Iris pigment epithelial cell (primary cell): ENCODE results near the gene HMGCS2.

Experiments
- DNase-seq: peaks from one replicate; pipeline ENCODE4 v3.0.0-alpha.2; 2011; ENCODE audit warnings: low read depth

Gene HMGCS2

GRCh38 chr1:119768778-119769177 is at the start of gene HMGCS2:
Gene HMGCS2, minus strand, starts transcription at chr1:119768905. Its CDS starts 61 bp downstream, at chr1:119768844.
- DNase-seq = no peak

DNA sequence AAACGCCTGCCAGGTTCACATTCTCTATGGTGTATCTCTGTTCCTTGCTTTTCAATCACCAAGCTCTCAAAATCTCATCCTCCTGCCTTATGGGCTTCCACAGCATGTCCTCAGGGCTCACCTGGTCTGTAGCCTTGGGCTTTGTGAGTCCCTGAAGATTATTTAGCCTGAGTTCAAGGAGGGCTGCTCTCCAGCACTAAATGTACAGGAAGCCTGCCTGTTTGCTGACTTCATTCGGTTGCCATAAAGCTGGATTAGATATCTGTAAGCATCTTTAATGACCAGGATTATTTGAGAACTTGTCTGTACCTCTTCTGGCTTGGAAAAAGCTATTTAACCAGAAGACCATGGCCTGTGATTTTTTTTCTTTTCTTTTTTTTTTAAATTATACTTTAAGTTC is 49.5 kb upstream of the HMGCS2 start:
- no peak for DNase-seq

GRCh38 chr1:119816407-119816806 is 47.7 kb upstream of the HMGCS2 start:
- peak; percentile 32 for DNase-seq

- DNase-seq = no peak
Measured at GRCh38 chr1:119815928-119816327, 47.2 kb upstream of the HMGCS2 start.

GRCh38 chr1:119815361-119815760 is 46.7 kb upstream of the HMGCS2 start:
- peak; percentile 31 for DNase-seq

GRCh38 chr1:119814288-119814687 is 45.6 kb upstream of the HMGCS2 start:
- no peak for DNase-seq

GRCh38 chr1:119811985-119812557 is 43.4 kb upstream of the HMGCS2 start:
- DNase-seq = no peak

GRCh38 chr1:119811387-119811786 is 42.7 kb upstream of the HMGCS2 start, which contains the start of gene REG4:
Gene REG4, minus strand, starts transcription at chr1:119811460. Its CDS starts 2,691 bp downstream, at chr1:119808769.
- DNase-seq = no peak

DNA sequence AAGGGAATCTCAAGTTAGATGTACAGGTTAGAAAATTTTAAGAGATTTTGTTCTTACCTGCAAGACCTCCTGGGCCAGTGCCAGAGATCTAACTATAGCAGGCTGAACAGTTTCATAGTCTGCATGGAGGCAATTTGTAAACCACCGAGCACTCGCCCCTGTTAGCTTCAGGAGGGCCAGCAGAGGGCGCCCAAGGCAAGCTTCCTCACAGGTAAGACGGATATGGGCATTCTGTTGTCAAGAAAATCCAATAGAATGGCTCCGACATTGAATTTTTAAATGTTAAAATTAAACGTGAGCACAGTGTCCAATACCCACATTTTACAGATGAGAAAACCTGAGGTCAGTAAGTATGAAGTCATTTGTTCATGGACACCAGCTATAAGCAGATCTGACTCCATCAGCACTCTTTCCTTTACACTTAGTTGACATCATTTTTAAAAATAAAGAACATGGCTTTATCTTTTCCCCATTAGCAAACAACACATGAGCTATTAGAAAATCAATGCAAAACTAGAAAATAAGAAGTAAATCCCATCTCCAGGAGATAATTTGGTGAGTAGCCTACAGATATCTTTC is 40.4 kb upstream of the HMGCS2 start:
- peak; percentile 68 for DNase-seq

DNA sequence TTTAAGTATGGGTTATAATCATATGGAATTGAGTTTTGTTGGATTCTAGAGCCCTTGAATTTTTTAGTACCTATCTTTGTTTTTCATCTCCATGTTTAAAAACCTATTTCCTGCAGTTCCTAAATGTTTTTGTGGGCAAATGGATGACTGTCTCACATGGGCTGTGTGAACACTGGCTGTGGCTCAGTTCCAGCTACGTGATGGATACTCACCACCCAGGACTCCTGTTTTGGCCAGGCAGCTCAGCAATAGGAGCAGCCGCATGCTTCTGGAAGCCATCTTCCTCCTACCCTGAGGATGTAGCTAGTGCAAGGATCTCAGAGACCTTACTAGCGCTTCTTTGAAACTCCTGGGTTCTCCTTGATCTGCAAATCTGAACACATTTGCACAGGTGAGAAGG is 39.8 kb upstream of the HMGCS2 start:
- DNase-seq = no peak

DNA sequence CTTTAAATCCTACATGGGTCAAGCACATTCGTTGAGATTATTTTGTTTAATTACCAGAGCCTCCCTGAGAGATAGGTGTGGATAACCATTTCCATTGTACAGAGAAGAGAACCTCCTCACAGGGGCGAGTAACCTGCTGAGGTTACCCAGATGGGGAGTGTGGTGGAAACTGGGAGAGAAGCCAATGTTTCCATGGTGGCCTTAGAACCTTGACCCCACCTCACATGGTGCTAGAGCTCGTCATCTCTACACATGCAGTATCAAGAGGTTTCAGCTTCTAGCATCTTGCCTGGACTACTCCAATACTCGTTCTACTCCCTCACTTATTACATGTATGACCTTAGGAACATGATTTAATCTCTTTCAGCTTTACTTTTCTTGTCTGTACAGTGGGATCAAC is 37.8 kb upstream of the HMGCS2 start:
- no peak for DNase-seq

- DNase-seq = no peak
Measured at GRCh38 chr1:119805746-119806145, 37.0 kb upstream of the HMGCS2 start.

- no peak for DNase-seq
Measured at GRCh38 chr1:119805247-119805646, 36.5 kb upstream of the HMGCS2 start.

- no peak for DNase-seq
Measured at GRCh38 chr1:119799599-119800177, 31.0 kb upstream of the HMGCS2 start.

- DNase-seq = no peak
Measured at GRCh38 chr1:119799003-119799402, 30.3 kb upstream of the HMGCS2 start.

GRCh38 chr1:119797606-119798005 is 28.9 kb upstream of the HMGCS2 start:
- no peak for DNase-seq

GRCh38 chr1:119797162-119797561 is 28.5 kb upstream of the HMGCS2 start:
- no peak for DNase-seq

GRCh38 chr1:119795261-119796200 is 26.8 kb upstream of the HMGCS2 start:
- DNase-seq = no peak

DNA sequence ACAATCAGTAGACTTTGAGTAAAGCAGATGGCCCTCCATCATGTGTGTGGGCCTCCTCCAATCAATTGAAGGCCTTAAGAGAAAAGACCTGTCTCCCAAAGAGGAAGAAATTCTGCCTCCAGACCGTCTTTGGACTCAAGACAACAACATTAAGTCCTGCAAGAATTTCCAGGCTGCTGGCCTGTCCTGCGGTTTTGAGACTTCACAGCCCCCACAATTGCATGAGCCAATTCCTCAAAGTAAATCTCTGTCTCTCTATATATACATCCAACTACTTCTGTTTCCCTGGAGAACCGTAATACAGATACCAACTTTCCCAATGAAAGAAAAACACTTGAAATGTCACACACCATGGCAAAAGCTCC is 26.2 kb upstream of the HMGCS2 start:
- peak; percentile 29 for DNase-seq

DNA sequence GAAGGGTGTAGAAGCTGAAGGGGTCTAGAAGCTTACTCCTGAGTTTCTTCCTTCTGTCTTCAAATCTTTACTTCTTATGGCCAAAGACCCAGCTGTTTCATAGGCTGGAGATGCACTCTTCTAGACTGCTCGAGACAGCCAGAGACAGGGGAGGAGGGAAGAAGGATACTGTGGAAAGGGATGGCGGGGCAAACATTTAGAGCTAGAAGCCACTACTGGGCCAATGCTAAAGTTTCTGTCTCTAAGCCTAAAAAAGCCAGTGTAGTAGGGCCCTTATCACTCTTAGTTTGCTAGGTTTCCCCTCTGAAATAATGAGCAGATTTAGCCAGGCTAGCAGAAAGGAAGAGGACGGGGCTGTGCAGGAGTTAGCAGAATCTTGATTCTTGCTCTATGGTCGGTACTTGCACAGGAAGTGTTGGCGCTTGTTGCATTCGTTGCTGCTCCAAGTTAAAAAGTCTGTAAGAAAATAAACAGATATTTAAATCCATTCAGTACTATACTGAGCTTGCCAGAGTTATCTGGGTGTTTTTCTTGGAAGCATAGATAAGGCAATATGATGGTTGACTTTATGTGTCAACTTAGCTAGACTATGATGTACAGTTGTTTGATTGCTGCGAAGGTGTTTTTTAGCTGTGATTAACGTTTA is 25.6 kb upstream of the HMGCS2 start:
- no peak for DNase-seq

DNA sequence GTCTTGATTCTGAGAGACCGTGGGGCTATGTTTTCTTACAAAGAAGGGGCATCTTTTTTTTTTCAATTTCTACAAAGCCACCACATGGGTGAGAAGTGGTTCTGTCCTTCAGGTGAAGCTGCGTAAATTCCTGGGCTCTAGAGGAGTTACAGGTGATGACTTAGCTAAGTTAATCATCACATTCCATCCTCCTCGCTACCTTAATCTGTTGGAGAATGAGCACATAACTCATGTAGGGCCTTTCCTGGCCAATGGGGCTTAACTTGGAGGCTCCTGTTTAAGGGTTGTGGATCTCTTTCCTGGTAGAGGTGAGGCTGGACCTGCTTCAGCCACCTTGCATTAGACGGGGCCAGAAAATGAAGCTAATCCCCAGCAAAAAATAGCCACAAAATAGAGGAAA is 22.7 kb upstream of the HMGCS2 start:
- DNase-seq = no peak
